Cardiac muscle cell (in vitro differentiated cells and primary cell): ENCODE results near the gene FTO. TPM values are rescaled to one million over a fixed set of nuclear protein-coding genes. Genes with fewer than 3 reads are reported as not detected.

Source experiments
- DNase-seq, 2 donors: peaks; one replicate each; pipeline versions ENCODE4 v3.0.0 to v3.0.0-alpha.2; 2010 to 2017; ENCODE audit warnings: low read depth in 1 of 2, low spot score in 1 of 2
- H3K27ac ChIP-seq: fragments of 200-600 bp; sonication (generic); 2 replicates; pipeline ENCODE4 v1.5.1; 2016
- H3K27me3 ChIP-seq: fragments of 200-600 bp; sonication (generic); 2 replicates; pipeline ENCODE4 v1.6.0; 2016; ENCODE audit warnings: control low read depth
- H3K36me3 ChIP-seq: fragments of 200-600 bp; sonication (generic); 2 replicates; pipeline ENCODE4 v1.5.1; 2016; ENCODE audit warnings: control low read depth
- H3K4me1 ChIP-seq: fragments of 200-600 bp; sonication (generic); 2 replicates; pipeline ENCODE4 v1.8.1; 2017; ENCODE audit warnings: low read depth, mild to moderate bottlenecking, mixed run types
- H3K4me3 ChIP-seq: fragments of 200-600 bp; sonication (generic); 2 replicates; pipeline ENCODE4 v1.5.1; 2016; ENCODE audit warnings: mild to moderate bottlenecking
- H3K9me3 ChIP-seq: fragments of 200-600 bp; sonication (generic); 2 replicates; pipeline ENCODE4 v1.5.1; 2017; ENCODE audit warnings: low read depth, mild to moderate bottlenecking, control low read depth
- polyA plus RNA-seq: library from polyadenylated mRNA; unstranded; fragments of >200 nt; fragmentation: Nextera tagmentation; extraction: Ambion mirVana; gene quantifications from 2 replicates; pipeline ENCODE4 v1.2.1, GENCODE V29; 2016
- total RNA-seq: library from RNA; depleted of rRNA; stranded (reverse); fragments of >200 nt; gene quantifications from 2 replicates; pipeline ENCODE4 v1.2.3, GENCODE V29; 2016
- TF ChIP-seq, protein P1 (sequence below): IDR thresholded peaks from 2 replicates; pipeline ENCODE4 v1.5.1; 2012; ENCODE audit warnings: low read depth, mild to moderate bottlenecking, low read length

Gene FTO
- total and polyA plus RNA-seq, 2 experiments from 2014 or later: 77.7 to 93.8 TPM

GRCh38 chr16:53781023-53781605 is 77.2 kb downstream of the FTO start:
- DNase-seq: no peak
- H3K4me3 ChIP-seq: no peak overlapping the region
- no peaks in the 10 kb centered on the region for H3K27me3 ChIP-seq
- no peaks in the 10 kb centered on the region for H3K36me3 ChIP-seq
- no peaks in the 10 kb centered on the region for H3K9me3 ChIP-seq
- H3K4me1 ChIP-seq: peaks cover 6% of the 10 kb centered on the region
- H3K27ac ChIP-seq: no peak overlapping the region
- TF ChIP-seq, protein P1, sequence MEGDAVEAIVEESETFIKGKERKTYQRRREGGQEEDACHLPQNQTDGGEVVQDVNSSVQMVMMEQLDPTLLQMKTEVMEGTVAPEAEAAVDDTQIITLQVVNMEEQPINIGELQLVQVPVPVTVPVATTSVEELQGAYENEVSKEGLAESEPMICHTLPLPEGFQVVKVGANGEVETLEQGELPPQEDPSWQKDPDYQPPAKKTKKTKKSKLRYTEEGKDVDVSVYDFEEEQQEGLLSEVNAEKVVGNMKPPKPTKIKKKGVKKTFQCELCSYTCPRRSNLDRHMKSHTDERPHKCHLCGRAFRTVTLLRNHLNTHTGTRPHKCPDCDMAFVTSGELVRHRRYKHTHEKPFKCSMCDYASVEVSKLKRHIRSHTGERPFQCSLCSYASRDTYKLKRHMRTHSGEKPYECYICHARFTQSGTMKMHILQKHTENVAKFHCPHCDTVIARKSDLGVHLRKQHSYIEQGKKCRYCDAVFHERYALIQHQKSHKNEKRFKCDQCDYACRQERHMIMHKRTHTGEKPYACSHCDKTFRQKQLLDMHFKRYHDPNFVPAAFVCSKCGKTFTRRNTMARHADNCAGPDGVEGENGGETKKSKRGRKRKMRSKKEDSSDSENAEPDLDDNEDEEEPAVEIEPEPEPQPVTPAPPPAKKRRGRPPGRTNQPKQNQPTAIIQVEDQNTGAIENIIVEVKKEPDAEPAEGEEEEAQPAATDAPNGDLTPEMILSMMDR: no peak

- Histone ChIP-seq H3K9me3 (no peaks in the 10 kb centered on the region), H3K4me1 (no peaks in the 10 kb centered on the region), H3K27me3 (no peaks in the 10 kb centered on the region), H3K27ac (no peak overlapping the region), H3K36me3 (no peaks in the 10 kb centered on the region), H3K4me3 (no peak overlapping the region)
- DNase-seq: no peak
- TF ChIP-seq, protein P1: no peak
Observed at GRCh38 chr16:53782148-53782547, 78.2 kb downstream of the FTO start.

GRCh38 chr16:53784291-53784690 is 80.3 kb downstream of the FTO start:
- Histone ChIP-seq H3K4me1 (no peaks in the 10 kb centered on the region), H3K9me3 (no peaks in the 10 kb centered on the region), H3K36me3 (no peaks in the 10 kb centered on the region), H3K4me3 (no peak overlapping the region), H3K27ac (no peak overlapping the region), H3K27me3 (no peaks in the 10 kb centered on the region)
- no peak for DNase-seq
- TF ChIP-seq, protein P1: no peak

- TF ChIP-seq, protein P1: no peak
- no peak overlapping the region for H3K4me3 ChIP-seq
- H3K36me3 ChIP-seq: no peaks in the 10 kb centered on the region
- DNase-seq: peak in 1 of 2 donors; percentile 63
- no peaks in the 10 kb centered on the region for H3K9me3 ChIP-seq
- no peak overlapping the region for H3K27ac ChIP-seq
- no peaks in the 10 kb centered on the region for H3K4me1 ChIP-seq
- no peaks in the 10 kb centered on the region for H3K27me3 ChIP-seq
Observed at GRCh38 chr16:53785044-53785443, 81.1 kb downstream of the FTO start.

- Histone ChIP-seq H3K9me3 (no peaks in the 10 kb centered on the region), H3K36me3 (no peaks in the 10 kb centered on the region), H3K27ac (no peak overlapping the region), H3K4me1 (no peaks in the 10 kb centered on the region), H3K4me3 (no peak overlapping the region), H3K27me3 (no peaks in the 10 kb centered on the region)
- TF ChIP-seq, protein P1: no peak
- DNase-seq: no peak
Observed at GRCh38 chr16:53785916-53786315, 82.0 kb downstream of the FTO start.
